Skeletal muscle satellite cell (primary cell): ENCODE data around the gene CDK5R2. TPM values are rescaled to one million over a fixed set of nuclear protein-coding genes. Genes with fewer than 3 reads are reported as not detected.

ENCODE experiments used
- H3K27me3 ChIP-seq: 2 replicates; pipeline ENCODE4 v1.7.0; 2013; ENCODE audit warnings: low read length; ENCODE audit not compliant: control insufficient read depth, insufficient read depth
- H3K36me3 ChIP-seq: 2 replicates; pipeline ENCODE4 v1.7.0; 2013; ENCODE audit warnings: mild to moderate bottlenecking, control low read depth, low read length; ENCODE audit not compliant: insufficient read depth
- H3K4me1 ChIP-seq: 2 replicates; pipeline ENCODE4 v1.7.0; 2013; ENCODE audit warnings: low read length; ENCODE audit not compliant: control insufficient read depth, insufficient read depth
- H3K4me2 ChIP-seq: 2 replicates; pipeline ENCODE4 v1.7.0; 2013; ENCODE audit warnings: mild to moderate bottlenecking, low read length
- H3K4me3 ChIP-seq: 2 replicates; pipeline ENCODE4 v1.7.0; 2013; ENCODE audit warnings: low read length
- H3K9ac ChIP-seq: 2 replicates; pipeline ENCODE4 v1.7.0; 2013; ENCODE audit warnings: mild to moderate bottlenecking, low read depth, low read length, moderate library complexity
- H3K9me3 ChIP-seq: replicated peaks from 2 replicates; pipeline ENCODE4 v1.7.0; 2013; ENCODE audit warnings: mild to moderate bottlenecking, control low read depth, low read length
- small RNA-seq: library from RNA; depleted of rRNA; stranded (forward); fragments of <200 nt; gene quantifications from one replicate; pipeline ENCODE3, GENCODE V24; 2012

CDK5R2 gene

GRCh38 chr2:219001100-219001576 is 41.7 kb downstream of the CDK5R2 start:
- Histone ChIP-seq H3K36me3 (no peaks in the 10 kb centered on the region), H3K27me3 (peaks cover 72% of the 10 kb centered on the region), H3K4me1 (peaks cover 14% of the 10 kb centered on the region), H3K4me2 (no peak overlapping the region), H3K4me3 (no peak overlapping the region), H3K9ac (no peak overlapping the region), H3K9me3 (no peaks in the 10 kb centered on the region)

- H3K4me2 ChIP-seq = no peak overlapping the region
- H3K9me3 ChIP-seq = no peaks in the 10 kb centered on the region
- no peak overlapping the region for H3K9ac ChIP-seq
- no peaks in the 10 kb centered on the region for H3K36me3 ChIP-seq
- no peak overlapping the region for H3K4me3 ChIP-seq
- peaks cover 8% of the 10 kb centered on the region for H3K4me1 ChIP-seq
- H3K27me3 ChIP-seq = peaks cover 66% of the 10 kb centered on the region
Observed at GRCh38 chr2:219001577-219002394, 42.3 kb downstream of the CDK5R2 start.

GRCh38 chr2:219002395-219003266 is 43.2 kb downstream of the CDK5R2 start:
- no peak overlapping the region for H3K4me3 ChIP-seq
- no peak overlapping the region for H3K9ac ChIP-seq
- H3K27me3 ChIP-seq = peaks cover 71% of the 10 kb centered on the region
- H3K9me3 ChIP-seq = no peaks in the 10 kb centered on the region
- peaks cover 8% of the 10 kb centered on the region for H3K4me1 ChIP-seq
- H3K4me2 ChIP-seq = no peak overlapping the region
- no peaks in the 10 kb centered on the region for H3K36me3 ChIP-seq

- Histone ChIP-seq H3K36me3 (no peaks in the 10 kb centered on the region), H3K27me3 (peaks cover 71% of the 10 kb centered on the region), H3K4me1 (peaks cover 8% of the 10 kb centered on the region), H3K9ac (no peak overlapping the region), H3K4me2 (no peak overlapping the region), H3K4me3 (no peak overlapping the region), H3K9me3 (no peaks in the 10 kb centered on the region)
Observed at GRCh38 chr2:219003267-219003634, 43.8 kb downstream of the CDK5R2 start.

GRCh38 chr2:219003979-219004378 is 44.5 kb downstream of the CDK5R2 start:
- Histone ChIP-seq H3K4me2 (no peak overlapping the region), H3K36me3 (no peaks in the 10 kb centered on the region), H3K4me1 (peaks cover 8% of the 10 kb centered on the region), H3K4me3 (no peak overlapping the region), H3K9me3 (no peaks in the 10 kb centered on the region), H3K27me3 (peaks cover 69% of the 10 kb centered on the region), H3K9ac (no peak overlapping the region)

GRCh38 chr2:219009294-219009693 is 49.8 kb downstream of the CDK5R2 start:
- Histone ChIP-seq H3K4me3 (no peak overlapping the region), H3K4me1 (no peaks in the 10 kb centered on the region), H3K27me3 (peaks cover 40% of the 10 kb centered on the region), H3K36me3 (no peaks in the 10 kb centered on the region), H3K9me3 (no peaks in the 10 kb centered on the region), H3K4me2 (no peak overlapping the region), H3K9ac (no peak overlapping the region)

- no peak overlapping the region for H3K4me2 ChIP-seq
- H3K27me3 ChIP-seq = peaks cover 36% of the 10 kb centered on the region
- no peaks in the 10 kb centered on the region for H3K4me1 ChIP-seq
Observed at GRCh38 chr2:219010162-219010756, 50.8 kb downstream of the CDK5R2 start.

GRCh38 chr2:219010873-219011272 is 51.4 kb downstream of the CDK5R2 start:
- no peaks in the 10 kb centered on the region for H3K4me1 ChIP-seq
- no peak overlapping the region for H3K9ac ChIP-seq
- H3K4me3 ChIP-seq = no peak overlapping the region
- no peaks in the 10 kb centered on the region for H3K9me3 ChIP-seq
- H3K27me3 ChIP-seq = peaks cover 33% of the 10 kb centered on the region
- no peak overlapping the region for H3K4me2 ChIP-seq
- no peaks in the 10 kb centered on the region for H3K36me3 ChIP-seq

More at GRCh38 chr2:219010162-219010756, 50.8 kb downstream of the CDK5R2 start:
- Histone ChIP-seq H3K36me3 (no peaks in the 10 kb centered on the region), H3K4me3 (no peak overlapping the region), H3K9me3 (no peaks in the 10 kb centered on the region), H3K9ac (no peak overlapping the region)

Small RNA genes within 50 kb of the gene (small RNA-seq; reads per million reads assigned to genes)
- gene MIR375 (not detected), gene RNU6-642P (not detected)
